HG03354 (cell line): ENCODE results near the gene EPDR1.
A peak's percentile ranks its signal among the peaks of the same experiment; 100 is the strongest.
"Not testable (repeated sequence)": the region's sequence is repeated elsewhere in the genome, so short reads cannot be mapped to it uniquely, and the experiment has no call there.

Experiments used
- ATAC-seq: cut with Tn5 transposase; IDR thresholded peaks from one replicate; pipeline ENCODE4 v1.9.1; 2021; ENCODE audit warnings: mild to moderate bottlenecking; ENCODE audit not compliant: unreplicated experiment, poor library complexity, severe bottlenecking

Gene EPDR1

DNA sequence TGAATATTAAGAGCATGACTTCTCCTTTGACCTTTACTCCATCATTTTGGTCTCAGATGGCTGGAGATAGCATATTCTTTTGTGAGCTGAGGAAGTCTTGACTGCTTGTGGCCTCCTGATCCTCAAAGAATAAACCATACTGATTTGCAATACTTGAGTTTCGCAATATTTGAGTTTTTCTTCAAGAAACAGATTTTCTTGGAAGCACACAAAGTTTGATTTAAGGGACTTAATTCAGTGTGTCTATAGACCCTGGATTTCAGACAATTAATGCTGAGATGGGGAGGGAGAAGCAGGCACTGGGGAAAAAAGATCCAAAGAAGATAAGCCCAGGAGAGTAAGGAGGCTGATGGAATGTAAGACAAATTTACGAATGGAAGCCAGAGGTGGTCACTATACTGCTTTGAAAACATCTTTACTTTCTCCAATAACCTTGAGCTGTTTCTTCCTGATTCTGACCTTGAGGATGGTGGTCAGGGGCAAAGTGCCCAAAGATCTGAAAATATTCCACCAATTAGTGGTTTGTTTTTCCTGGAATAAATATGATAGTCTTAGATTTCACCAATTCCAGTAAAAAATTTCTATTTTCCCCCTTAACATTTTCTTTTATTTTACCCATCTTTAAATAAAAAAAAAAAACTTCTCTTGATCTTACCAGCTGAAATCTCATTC, 7.5 kb downstream of the EPDR1 start:
- ATAC-seq, result no peak

DNA sequence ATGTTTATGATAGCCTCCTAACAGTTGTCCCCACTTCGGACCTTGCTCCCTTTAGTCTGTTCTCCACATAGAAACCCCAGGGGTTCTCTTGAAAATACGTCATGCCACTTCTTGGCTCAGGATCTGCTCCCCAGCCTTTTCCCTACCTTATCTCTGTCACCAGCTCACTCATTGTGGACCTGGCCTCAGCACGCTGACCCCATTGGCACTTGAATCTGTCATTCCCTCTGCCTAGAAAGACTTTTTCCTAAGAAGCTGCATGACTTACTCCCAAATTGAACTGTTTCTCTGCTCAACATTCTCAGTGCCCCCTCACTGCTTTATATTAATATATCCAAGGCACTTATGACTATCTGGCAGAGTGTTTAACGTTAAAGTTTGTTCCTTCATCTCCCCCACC, 8.4 kb downstream of the EPDR1 start:
- no peak for ATAC-seq

DNA sequence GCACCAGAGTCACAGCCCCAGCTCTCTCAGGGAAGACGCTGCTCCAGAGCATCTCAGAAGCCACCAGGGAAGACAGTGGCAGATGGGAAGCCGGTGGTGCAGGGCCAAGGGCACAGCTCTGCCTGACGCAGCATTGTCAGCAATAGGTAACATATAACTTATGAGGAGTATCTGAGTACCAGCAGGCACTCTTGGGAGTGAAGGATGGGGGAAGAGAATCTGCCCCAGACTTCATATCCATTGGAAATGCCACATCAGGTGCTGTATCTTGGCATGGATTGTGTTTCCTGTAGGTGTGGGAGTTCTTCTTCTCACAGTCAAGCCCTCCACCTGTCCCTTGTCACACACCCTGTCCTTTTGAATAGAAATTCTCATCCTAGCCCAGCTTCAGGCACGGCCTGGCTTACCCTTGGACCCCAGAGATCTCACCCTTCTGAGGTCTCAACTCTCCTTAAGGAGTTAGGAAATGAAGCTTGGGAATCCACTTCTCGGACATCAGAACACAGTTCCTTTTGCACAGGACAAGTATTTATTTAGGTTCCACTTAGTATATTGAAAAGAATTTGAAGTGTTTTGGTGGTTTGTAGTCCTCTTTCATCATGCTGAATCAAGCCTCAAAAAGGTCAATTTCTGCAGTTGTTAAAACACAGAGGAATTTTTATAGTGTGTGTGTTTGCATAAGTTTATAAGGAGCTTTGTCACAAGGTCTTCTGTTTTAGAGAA, 9.9 kb downstream of the EPDR1 start:
- ATAC-seq, result no peak

DNA sequence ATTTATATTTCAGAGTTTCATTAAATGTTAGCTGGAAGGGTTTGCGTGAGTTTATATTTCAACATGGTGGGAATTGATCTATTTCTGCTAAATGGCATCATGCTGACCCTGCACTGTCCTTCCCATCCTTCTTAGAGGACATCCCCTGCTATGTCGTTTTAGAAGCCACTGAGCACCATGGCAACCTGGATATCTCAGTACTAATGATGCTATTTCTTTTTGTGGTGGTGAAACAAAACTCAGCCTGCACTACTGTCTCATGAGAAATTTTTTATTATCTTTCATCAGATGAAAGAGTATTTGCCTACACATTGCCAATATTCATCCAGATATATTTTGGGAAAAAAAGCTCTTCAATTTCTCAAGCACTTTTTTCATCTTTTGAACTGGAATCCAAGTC, 12.1 kb downstream of the EPDR1 start:
- no peak for ATAC-seq

DNA sequence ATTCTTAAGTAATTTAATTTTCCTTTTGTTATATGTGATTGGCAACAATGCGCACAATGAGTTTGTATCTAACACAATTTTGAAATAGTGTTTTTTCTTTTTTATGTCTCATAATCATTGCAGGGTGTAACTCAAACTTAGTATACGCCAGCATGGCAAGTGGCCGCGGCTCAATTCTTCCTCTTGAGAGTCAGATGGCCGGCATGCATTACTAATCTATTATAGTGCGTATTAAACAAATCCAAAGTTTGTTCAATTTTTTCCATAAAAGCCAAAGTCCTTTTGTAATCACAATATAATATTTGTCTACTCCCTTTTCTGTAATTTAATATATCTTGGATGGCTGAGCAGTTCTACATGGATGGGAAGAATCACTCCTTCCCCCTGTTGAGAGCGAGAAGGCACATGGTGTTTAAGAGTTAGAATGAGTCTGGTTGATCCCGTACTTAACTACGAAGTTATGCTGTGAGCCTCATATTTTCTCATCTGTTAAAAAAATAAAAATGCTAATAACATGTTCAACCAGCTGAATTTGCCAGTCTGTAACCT, 12.7 kb downstream of the EPDR1 start:
- no peak for ATAC-seq

DNA sequence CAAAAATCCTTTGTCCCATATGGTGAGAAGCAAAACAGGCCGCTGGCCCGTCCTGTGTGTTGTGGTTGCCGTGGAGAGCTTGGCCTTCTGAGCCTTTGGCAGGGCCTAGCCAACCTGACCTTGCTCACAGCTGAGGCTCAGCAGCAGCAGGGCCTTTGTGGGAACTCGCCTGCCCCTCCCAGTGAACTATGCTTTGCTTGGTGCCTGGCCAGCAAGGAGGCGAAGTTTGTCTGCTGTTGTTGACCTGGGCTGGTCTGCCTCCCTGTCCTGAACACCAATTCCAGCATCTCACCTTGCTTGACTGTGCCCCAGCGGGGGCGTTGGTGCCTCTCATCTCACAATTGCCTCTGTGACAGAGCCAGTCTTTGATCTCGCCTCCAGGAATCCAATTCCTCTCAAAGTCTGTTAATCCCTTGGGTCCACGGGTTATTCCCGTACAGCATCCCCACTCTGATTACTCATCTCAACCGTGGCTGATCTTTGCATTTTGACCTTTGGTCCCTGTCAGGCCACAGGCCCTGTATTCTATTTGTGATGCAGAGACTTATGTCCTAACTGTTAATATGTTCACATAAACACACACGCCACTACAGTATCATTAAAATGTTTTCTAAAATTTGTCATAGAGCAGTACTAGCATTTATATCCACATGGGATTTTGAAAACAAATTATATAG, 22.6 kb downstream of the EPDR1 start:
- ATAC-seq, result no peak

DNA sequence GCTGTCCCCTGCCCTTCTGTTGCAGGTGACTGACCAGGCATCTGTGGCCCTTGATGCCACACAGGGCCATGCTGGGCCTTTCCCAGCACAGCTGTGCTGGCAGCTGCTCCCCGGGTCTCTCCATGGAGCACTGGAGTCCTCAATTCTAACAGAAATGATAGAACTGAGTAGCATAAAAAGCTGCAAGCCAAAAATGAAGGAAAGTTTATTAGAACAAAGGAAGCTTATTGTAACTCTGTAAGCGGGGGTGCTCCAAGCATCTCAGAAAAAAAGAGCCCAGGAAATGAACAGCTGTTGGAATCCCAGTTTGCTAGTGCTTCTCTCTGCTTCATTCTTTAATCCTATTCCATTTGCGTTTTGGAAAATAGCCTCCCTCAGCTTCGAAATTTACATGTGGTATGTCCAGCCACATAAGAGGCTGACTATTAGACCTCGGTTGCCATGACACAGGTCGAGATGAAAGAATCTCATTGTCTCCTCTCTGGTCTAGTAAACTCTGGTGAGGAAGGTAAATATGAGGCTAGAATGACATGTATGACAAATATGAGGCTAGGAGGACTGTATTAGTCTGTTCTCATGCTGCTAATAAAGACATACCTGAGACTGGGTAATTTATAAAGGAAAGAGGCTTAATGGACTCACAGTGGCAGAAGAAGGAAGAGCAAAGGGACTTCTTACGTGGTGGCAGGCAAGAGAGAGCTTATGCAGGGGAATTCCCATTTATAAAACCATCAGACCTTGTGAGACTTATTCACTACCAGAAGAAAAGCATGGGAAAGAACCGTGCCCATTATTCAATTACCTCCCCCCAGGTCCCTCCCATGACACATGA, 23.7 kb downstream of the EPDR1 start:
- ATAC-seq, result peak; percentile 72

DNA sequence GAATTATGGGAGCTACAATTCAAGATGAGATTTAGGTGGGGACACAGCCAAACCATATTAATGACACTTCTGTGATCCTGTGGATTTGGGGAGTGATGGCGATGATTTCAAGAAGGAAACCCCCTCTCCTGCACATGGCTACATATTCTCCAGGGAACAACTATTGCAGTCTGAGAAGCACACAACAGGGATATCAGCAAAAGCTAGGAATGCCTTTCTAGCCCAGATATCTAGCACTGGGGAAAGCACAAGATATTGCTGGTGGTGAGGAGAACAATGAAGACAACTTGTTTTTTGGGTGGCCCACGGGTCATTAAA, 24.3 kb downstream of the EPDR1 start:
- peak; percentile 10 for ATAC-seq

DNA sequence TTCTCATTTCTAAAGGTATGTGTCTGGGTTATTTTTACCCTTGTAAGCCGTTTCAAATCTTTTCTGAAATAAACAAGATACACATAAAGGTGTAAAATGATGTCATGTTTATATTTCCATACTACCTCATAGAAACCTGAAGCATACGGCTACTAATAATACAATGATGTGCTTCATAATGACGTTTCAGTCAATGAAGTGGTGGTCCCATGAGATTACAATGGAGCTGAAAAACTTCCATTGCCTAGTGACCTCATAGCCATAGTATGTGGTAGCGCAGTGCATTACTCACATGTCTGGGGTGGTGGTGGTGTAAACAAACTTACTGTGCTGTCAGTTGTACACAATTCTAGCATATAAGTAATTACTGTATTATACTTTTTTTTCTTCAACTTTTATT, 24.9 kb downstream of the EPDR1 start:
- no peak for ATAC-seq

DNA sequence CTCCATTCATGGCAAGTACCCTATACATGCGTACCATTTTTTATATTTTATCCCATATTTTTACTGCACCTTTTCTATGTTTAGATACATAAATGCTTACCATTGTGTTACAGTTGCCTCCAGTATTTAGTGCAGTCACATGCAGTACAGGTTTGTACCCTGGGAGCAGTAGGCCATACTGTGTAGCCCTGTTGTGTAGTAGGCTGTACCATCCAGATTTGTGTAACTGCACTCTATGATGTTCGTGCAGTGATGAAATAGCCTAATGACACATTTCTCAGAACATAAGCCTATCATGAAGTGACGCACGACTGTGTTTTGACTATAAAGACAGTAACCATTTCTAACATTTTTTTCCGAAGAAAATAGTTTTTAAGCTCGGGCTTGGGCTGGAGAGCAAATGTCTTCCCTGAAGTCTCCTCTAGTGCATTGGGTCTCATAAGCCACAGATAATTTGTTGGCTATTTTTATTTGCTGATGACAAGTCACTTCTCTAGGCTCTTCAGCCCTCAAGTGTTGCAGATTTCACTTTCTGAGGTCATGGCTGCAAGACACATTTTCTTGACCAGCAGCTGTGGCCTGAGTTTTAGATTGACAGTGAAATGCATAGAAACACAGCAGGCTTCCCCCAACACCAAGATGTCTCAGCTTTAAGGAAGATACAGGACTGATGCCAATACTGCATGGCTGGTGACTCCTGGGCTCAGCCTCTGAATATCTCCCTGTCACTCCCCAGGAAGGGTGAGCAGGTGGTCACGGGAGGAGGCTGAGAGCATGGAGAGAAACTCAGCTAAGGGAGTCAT, 26.9 kb downstream of the EPDR1 start:
- ATAC-seq, result no peak

DNA sequence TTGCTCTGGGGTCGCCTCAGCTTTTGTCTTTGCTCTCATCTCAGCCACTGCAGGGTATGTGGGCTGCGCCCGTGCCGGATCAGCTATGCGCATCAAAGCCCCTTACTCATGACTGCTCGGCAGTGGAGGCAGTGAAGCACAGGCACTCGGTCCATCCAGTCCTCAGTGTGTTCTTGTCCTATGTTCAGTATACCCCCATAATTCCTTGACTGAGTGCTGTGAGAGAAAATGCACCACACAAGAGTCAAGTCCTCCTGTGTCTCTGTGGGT, 27.4 kb downstream of the EPDR1 start:
- no peak for ATAC-seq

DNA sequence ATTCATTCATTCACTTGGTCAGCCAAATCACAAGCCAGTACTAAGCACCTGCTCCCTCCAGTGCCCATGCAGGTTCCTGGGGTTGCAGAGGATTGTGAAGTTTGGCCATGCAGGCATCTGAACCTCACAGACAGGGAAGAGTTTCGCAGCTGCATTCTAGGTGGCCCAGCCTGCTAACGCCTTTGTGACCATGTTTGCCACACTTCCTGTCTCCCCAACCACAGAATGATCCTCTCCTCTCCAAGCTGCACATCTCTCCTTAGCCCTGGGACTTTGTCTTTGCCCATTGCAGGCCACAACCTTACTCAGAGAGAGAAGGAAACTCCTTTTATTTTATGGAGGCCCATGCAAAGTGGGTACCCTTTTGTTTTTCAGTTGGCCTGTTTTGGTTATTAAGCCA, 31.8 kb downstream of the EPDR1 start:
- no peak for ATAC-seq

DNA sequence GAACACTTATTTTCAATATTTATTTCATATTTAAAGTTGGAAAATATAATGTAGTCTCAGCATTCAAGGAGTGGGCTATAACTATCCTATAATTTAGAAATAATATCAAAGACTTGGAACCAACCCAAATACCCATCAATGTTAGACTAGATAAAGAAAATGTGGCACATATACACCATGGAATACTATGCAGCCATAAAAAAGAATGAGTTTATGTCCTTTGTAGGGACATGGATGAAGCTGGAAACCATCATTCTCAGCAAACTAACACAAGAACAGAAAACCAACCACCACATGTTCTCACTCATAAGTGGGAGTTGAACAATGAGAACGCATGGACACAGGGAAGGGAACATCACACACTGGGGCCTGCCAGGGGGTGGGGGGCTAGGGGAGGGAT, 33.8 kb downstream of the EPDR1 start:
- ATAC-seq, result not testable (repeated sequence)

DNA sequence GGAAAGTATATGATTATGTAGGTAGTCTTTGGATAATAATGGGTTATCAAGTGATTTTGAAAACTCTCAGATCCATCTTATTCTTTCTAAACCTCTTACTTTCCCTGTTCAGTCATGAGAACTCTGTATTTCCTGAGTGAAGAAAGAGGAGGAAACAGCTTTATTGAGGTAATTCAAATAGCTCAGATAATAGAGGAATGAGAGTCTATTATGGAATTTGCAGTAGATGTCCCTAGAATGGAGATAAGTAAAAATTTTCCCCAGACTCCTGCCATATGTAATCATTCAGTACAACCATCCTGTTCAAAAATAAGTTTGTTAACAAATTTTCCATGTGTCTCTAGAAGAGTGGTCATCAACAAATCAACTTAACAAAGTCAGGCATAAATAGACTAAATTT, 36.4 kb downstream of the EPDR1 start:
- no peak for ATAC-seq

DNA sequence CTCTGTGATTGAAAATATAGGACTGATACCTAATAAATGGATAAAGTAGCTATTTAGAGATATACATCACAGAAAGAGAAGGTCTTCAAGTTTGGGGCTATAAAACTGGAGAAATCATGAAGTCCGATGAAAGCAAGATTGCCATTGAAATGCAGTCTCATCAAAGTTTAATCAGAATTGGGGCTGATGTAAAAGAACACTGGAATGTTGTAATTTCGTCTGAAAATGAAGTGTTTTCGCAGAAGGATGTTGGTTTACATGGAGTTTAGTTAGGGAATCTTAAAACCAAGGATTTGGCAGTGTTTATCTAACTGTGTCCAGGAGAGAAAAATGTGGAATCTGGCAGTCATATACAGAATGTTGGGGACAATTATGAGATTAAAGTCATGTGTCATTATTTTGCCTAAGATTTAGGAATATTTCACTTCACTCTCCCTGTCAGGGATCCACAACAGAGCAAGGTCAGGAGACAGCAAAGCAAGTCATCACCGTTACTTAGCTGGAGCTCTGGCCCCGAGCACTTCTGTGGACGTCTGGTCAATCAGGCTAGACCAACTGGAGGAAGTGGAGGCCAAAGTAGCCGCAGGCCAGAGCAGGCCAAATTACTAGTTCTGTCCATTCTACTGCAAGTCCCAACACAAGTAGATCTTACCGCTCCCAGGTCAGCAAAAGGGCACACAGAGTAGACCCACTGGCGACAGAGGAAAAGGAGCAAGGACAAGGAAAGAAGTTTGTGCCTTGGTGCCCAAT, 37.0 kb downstream of the EPDR1 start:
- no peak for ATAC-seq

DNA sequence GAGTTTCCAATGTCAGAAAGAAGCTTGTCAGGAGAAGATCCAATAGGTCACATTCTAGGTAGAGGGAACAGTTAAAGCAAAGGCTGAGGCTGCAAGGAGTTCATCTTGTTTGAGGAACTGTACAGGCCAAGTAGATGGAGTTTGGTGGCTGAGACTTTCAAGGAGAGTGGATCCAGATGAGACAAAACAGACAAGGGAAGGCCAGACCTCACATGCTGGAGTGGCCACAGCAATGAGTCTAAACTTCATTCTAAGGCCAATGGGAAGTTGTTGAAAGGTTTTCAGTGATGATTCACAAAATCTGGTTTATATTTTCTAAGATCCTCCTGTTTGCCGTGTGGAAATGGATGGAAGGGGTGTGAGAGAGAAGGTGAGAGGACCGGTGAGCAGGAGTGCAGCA, 40.0 kb downstream of the EPDR1 start:
- ATAC-seq, result no peak

DNA sequence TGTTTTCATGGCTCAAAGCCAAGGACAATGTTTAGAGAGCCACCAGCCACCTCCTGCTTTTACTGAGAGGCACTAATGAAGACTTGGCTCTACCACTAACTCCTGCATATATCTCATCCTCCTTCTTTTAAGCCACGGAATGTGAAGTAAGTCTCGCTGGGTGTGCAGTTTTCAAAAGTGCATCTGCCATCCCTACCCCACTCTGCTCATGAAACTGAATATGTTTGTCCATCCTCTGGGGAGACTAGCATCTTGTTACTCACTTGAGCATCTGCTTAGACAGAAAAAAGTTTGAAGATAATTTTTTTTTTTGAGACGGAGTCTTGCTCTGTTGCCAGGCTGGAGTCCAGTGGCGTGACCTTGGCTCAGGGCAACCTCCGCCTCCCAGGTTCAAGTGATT, 40.8 kb downstream of the EPDR1 start:
- ATAC-seq, result no peak

DNA sequence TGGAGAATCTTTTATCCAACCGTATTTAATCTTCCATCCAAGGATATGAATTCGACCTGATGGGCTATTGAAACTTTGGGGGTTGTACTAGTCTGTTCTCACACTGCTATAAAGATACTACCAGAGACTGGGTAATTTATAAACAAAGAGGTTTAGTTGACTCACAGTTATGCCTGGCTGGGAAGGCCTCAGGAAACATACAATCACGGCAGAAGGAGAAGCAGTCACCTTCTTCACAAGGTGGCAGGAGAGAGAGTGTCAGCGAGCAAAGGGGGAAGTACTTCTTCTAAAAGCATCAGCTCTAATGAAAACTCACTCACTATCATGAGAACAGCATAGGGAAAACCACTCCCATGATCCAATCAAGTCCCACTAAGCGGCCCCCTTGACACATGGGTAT, 43.8 kb downstream of the EPDR1 start:
- ATAC-seq, result no peak

DNA sequence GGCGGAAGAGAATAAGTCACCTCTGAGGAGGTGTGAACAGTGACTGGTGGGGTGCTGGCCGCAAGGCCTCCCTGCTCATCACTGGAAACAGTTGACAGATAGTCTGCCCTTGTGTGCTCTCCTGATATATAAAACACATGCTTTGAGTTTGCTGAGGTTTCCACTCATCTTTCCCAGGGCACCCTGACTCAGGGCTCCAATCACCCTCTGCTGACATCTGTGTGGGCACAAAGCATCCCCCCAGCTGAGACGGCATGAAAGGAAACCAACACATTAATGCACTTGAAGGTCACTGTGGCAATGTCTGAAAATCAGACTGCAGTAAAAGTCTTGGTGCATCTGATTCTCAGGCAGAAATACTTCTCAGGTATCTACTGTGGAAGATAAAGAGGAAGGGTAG, 49.8 kb downstream of the EPDR1 start:
- no peak for ATAC-seq
